ENCODE results near the gene TMEM151A.
"Not testable (repeated sequence)": the region's sequence is repeated elsewhere in the genome, so short reads cannot be mapped to it uniquely, and the experiment has no call there.

The TMEM151A gene

DNA sequence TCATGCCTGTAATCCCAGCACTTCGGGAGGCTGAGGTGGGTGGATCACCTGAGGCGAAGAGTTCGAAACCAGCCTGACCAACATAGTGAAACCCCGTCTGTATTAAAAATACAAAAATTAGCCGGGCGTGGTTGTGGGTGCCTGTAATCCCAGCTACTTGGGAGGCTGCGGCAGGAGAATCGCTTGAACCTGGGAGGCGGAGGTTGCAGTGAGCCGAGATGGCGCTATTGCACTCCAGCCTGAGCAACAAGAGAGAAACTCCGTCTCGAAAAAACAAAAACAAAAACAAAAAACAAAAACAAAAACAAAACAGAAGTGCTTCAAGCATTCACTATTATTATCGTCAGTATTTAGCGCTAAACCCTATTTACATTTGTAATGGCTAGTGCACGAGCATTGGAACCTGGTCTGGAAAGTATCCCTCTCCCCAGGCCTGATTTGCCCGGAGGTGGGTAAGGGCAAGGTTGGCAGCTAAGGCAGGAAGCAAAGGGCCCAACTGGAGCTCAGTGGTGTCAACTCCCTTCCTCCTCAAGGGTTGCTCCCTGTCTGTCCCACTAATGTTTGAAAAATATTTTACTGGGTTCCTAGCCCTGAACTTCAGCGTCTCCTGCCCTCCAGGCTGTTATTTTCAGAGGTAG lies 19.2 kb downstream of the TMEM151A start:
- DNase-seq: not testable (repeated sequence)

DNA sequence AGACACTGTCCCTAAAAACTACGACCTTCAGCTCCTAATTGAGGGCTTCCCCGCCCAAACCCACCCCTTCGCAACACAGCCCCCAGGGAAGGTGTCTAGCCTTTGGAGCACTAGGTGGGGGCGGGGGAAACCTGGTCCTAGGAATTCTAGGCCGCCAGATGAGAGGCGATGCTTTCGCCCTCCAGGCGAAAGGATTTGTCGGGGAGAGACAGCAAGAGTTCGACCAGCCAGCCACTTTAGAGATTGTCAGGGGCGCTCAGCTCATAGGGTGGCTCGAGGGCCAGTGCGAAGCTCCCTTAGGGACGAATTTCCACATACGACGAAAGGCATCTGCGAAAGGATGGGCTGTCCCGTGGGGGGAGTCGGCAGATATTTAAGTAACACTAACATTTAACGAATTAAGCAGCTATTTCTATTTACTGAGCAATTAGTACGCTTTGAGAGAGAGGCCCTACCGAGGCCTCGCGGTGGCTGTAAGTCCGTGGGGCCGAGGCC lies 19.8 kb downstream of the TMEM151A start:
- no peak for DNase-seq

DNA sequence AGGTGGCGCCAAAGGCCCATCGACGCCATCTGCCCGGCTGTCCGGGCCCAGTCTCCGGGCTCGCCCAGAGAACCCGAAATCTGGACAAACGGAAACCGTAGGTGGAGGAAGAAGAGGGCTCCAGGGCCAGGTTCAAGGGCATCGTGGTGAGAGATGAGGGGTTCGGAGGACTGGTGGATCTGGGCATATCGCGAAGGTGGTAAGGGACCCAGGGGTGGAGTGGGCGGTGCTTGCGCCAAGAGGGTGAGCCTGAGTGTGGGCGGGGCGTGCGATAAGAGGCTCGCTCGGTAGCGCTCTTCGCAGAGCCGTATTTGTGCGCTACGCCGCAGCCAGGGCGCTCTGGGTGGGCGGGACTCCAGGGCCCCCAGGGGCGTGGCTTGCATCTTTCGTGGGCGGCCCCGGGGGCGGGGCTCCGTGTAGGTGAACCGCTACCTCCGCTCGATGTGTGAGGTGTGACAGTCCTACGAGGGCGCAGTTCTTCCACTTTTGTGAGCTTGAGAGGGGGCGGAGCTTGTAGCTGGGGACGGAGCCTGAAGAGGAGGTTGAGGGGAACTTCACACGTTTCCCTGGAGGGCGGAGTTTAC lies 20.4 kb downstream of the TMEM151A start:
- DNase-seq: peak; percentile 61

DNA sequence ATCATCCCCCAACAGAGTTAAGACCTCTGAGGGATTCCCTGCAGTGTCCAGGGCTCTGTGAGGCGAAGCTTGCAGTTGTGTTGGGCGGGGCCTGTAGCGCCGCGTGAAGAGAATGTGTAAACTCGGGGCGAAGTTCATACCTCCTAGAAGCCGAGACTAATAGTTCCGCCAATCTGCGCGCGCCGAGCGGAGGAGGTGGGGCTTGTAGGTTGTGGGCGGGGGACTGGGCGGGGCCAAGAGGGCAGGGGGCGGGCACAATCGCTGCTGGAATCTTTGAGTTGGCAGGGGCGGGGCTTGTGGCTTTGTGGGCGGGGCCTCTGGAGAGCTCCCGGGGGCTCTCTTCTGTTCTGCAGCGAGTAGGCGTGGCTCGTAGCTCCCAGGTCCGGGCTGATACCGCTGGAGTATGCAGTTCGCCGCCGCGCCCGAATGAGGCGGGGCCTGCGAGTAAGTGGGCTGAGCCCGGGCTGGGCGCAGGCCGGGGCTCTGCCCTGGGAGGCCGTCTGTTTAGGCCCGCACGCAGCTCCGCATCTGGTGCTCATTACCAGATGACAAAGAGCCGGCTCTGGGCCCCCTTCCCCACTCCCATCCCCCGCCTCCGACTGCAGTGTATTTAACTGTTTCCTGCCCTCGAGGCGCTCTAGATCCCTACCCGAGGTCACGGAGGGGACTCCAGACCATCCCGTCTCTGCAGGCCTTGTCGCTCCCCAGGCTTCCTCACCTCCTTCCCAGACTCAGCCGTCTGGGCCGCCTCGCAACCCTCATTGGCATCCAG lies 21.0 kb downstream of the TMEM151A start:
- DNase-seq: peak; percentile 81

DNA sequence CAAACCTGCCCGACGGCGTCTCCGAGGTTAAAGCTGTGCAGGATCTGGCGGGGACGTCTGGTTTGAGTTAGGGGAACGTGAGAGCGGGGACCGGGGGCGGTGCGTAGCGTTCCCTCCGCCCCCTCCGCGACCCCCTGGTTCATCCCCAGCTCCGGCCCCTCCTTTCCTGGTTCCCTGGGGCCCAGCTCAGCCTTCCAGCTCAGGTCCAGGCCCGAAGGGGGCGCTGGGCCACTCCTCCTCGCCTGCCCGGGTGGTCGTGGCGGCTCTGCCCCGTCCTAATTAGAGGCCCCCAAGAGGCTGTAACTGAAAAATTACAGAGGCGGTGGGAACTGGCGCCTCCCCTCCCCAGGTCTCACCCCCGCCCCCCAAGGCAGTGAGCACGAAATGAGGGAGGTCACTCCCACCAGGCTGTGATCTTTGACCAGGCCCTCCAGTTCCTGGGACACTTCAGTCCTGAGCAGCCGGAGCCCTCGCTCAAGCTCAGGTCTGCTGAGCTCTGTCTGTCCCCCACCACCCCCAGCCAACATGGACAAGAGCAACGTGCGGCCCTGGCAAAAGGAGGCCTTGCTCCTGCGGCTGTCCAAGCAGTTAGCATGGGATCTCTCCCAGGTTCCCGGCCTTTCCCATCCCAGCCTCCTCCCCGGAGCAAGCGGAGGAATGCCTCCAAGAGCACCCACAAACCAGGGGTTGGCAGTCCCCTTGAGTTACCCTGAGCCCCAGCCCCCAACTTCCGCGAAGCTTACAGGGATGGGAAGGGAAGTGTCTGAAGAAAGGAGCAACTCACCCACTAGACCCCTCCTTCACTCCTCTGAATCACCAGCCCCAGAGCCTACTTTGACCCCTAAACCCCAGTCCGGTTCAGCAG lies 21.9 kb downstream of the TMEM151A start:
- DNase-seq: no peak

DNA sequence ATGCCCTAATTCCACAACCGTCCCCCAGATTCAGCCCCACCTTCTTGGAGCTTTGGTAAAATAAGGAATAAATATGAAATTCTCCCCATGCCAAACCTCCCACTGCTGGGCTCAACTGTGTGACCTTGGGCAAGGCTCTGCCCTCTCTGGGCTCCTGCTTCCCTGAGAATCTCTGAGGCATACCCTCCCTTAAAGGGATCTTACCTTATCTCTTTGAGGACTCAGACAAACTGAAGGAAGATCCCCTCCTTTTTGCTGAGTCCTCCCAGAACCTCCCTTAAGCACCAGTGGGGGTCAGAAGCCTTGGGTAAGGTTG lies 22.4 kb downstream of the TMEM151A start:
- no peak for DNase-seq

DNA sequence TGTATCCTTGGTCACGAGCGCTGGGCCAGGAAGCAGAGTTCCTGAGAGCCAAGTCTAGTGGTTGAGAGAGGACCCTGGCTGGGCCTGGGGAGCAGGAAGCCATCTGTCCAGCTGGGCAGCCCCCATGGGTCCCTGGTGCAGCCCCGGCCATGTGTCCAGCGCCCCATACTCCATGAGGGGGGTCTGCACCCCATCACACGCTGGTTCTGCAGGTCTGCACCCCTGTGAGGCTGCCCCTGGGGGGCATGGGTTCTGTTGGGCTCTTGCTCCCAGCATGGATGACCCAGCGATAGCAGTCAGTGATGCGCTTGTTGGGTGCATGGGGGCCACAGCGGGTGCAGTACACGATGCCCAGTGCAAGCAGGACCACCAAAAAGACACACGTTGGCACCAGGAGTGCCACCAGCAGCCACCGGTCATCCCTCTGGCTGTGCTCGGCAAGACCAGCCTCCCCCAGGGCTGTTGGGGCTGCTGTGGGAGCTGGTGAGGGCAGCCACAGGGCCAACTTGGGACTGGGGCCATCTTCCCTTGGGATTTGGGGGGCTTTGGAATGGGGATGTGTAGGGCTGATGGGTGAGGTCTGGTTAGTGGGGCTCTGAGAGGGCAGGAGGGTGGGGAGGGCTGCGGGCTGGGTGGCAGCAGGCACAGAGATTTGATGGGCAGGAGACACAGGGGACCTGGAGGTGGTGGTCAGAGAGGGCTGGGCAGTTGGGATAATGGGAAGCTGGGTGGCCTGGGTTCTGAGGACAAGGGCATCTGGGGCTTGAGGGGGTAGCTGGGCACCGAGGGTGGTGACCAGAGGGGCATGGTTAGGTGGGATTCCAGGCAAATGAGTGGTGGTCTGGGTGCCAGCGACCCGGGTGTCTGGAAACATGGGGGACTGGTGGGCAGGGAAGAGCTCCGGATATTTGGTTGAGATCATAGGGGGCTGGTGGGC lies 23.1 kb downstream of the TMEM151A start:
- DNase-seq: no peak

DNA sequence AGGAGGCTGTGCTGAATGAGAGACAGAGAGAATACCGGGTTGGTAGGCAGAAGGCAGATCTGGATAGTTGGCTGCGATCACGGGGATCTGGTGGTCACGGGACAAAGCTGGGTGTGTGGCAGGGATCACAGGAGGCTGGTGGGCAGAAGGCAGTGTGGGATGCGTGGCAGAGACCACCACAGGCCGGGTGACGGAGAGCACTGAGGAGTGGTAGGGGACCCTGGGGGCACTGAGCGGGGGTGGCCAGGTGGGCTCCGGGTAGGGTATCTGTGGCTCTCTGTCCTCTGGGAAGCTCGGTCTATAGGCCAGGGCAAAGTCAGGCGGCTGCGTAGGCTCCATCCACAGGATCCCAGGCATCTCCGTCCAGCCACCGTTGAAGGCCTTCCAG lies 23.8 kb downstream of the TMEM151A start:
- no peak for DNase-seq

DNA sequence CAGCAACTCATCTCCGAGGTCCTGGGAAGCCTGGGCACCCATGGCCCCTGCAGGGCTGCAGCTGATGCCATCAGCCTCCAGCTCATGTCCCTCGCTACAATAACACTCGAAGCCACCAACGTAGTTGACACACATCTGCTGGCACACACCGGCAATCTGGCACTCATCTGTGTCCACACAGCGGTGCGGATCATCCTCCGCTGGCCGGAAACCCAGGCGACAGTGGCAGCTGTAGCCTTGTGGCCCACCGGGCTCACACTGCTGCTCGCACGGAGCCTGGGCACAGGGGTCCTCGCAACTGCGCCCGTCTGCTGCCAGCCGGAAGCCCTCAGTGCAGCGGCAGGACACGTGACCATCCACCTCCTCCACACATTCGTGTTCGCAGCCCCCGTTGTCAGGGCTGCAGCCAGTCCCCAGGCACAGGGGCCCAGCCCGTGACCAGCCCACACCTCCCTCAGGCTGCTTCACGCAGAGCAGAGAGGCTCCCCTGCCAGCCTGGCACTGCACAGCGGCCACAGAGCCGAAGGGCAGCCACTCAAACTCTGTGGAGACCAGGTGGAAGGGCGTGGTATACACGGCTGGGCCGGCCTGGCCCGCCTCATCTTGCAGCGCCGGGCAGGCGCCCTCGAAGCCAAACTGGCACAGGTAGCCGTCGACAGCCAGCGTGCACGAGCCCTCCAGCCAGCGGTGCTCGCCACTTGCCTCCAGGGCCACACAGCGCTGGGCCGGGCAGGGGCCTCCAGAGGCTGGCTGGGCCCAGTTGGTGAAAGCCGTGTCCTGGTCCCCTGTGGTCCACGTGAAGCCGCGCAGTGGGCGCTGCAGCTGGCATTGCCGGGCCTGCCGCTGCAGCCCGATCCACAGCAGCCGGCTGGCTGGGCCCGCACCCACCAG lies 24.5 kb downstream of the TMEM151A start:
- DNase-seq: no peak

DNA sequence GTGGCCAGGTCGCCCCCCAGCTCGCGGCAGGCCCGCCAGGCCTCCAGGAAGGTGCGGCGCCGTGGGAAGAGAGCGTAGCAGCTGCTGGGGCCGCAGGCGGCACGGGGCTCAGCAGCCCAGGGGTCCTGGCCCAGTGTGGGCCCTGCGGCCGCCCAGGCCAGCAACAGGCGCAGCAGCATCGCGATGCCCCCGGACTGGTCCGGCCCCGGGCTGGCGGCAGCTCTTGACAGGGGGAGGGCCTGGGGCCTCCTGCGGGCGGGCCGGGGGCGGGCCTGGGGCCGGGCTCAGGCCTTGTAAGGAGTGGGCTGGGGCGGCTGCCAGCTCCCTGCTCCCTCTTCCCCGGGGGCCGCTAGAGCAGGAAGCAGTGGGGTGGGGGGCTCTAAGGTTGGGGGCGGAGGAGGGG lies 25.2 kb downstream of the TMEM151A start, which contains the start of gene CD248:
TSS of gene CD248 (minus strand) at position 196 of the 403 bp plus-strand sequence. CDS start at position 179, 17 bp downstream.
- DNase-seq: no peak

DNA sequence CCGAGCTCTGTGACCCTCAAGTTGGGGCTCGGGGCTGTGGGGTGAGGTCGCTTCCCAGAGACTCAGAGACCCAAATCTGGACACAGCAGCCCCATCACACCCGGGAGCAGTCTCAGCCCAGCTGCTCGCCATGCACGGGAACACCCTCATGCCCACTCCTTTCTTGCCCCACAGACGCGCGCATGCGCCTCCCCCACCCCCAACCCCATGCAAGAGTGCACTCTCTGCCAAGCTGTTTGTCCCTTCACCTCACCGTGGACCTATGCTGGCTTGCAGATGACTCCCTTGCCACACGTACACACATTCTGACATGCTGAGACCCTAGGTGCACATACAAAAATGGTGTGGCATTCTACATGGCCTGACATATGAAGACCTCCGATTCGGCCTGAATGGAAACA lies 25.6 kb downstream of the TMEM151A start:
- DNase-seq: no peak

DNA sequence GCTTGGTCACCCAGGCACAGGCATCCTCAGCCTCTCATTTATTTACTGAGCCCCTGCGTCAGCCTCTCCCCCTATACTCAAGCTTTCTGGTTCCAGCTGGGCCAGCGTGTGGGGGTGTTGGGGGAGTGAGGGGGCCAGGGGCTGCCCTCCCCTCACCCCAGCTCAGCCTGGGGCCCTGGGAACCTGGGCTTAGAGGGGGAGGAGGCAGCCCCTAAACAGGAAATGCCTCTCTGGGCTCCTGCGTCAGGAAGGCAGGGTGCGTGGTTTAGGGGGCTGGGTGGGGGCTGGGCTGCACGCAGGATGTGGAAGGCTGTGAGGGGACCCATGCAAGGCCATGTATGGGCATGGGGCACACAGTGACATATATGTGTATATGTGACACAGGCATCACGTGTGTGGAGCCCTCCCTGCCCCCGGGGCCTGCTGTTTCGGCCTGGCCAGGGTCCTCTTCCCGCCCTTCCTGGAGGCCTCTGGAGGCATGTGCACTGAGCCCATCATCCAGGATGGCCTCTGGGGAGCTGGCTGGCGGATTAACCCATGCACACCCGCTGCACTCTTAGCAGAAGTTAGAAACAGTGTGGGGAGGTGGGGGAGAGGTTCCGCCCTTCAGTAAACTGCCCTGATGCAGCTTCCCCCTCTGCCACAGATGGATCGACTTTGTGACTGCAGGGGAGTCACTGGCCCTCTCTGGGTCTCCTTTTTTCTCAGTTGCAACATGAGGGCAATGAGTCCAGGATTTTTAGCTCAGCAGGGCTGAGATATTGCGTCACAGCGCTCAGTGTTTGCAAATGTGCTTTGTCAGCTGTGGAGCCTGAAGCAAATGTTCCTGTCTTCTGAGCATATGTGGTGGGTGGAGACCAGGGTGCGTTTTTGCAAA lies 26.3 kb downstream of the TMEM151A start:
- DNase-seq: peak; percentile 86

DNA sequence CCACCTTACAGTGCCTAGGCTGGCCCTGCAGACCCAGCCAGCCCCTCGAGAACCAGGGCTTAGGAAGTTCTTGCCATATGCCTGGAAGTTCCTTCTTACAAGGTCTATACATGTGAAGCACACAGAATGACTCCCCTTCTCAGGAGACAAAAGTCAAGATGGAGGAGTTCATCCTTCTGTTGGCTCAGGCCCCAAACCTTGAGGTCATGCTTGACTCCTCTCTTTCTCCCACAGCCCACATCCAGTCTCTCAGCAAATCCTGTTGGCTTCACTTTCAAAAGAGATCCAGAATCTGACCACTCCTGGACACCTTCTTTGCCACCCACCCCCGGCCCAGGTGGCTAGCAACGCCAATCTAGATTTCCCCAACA lies 26.9 kb downstream of the TMEM151A start:
- no peak for DNase-seq

DNA sequence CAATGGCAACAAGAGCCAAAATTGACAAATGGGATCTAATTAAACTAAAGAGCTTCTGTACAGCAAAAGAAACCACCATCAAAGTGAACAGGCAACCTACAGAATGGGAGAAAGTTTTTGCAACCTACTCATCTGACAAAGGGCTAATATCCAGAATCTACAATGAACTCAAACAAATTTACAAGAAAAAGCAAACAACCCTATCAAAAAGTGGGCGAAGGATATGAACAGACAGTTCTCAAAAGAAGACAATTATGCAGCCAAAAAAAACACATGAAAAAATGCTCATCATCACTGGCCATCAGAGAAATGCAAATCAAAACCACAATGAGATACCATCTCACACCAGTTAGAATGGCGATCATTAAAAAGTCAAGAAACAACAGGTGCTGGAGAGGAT lies 28.6 kb downstream of the TMEM151A start:
- not testable (repeated sequence) for DNase-seq

DNA sequence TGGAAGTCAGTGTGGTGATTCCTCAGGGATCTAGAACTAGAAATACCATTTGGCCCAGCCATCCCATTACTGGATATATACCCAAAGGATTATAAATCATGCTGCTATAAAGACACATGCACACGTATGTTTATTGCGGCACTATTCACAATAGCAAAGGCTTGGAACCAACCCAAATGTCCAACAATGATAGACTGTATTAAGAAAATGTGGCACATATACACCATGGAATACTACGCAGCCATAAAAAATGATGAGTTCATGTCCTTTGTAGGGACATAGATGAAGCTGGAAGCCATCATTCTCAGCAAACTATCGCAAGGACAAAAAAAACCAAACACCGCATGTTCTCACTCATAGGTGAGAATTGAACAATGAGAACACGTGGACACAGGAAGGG lies 29.1 kb downstream of the TMEM151A start:
- not testable (repeated sequence) for DNase-seq

DNA sequence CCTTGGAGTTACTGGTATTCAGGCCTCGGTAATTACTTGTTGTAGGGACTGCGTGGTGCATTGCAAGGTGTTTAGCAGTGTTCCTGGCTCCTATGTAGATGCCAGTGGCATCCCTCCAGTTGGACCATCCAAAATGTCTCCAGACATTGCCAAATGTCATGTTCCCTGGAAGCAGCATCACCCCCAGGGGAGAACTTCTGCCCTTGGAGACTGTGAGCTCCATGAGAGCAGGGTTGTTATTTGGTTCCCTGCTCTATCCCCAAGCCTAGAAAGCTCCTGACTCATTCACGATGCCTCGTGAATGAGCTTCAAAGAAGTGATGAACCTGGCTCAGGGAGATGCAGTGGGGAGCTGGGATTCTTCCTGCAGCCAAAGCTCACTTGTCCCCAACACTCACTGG lies 29.9 kb downstream of the TMEM151A start:
- DNase-seq: no peak

DNA sequence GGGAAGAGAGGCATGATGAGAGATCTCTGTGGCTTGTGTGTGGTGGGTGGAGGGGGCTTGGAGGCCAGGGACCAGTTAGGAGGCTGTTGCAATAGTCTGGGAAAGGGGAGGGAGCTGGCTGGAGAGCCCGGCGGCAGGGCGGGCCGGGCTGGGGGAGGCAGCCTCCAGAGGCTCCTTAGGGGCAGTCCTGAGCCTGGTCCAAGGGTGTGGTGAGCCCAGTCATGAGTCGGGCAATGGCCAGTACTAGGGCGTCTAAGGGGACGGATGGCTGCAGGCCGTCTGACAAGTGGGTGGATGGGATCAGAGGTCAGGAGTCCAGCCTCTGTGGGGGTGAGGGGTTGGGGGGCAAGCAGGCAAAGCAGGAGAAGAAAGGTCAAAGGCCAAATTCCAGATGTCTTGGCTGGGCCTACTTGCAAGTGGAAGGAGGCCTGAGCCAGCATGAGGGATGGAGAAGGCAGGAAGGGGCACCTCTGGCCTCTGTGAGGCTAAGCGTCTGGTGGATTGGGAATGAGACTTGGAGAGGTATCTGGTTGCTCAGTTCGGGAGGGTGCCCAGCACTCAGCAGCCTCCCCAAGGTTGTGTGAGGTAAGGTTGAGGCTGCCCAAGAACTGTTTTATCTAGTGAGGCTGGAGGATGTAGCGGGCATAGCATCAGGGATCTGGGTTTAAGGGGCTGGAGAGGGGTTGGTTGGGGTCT lies 31.2 kb downstream of the TMEM151A start:
- DNase-seq: no peak

DNA sequence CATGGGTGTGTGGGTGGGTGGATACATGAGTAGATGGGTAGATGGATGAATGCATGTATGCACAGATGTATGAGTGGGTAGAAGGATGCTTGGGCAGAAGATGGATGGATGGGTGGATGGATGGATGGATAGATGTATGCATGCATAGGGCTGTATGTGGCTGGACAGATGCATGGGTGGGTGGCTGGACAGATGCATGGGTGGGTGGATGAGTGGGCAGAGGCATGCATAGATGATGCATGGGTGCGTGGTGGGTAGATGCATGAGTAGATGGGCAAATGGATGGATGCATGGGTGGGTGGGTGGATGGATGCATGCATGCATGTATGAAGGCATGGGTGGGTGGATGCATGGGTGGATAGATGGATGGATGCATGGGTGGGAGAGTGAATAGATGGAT lies 32.0 kb downstream of the TMEM151A start:
- DNase-seq: no peak

DNA sequence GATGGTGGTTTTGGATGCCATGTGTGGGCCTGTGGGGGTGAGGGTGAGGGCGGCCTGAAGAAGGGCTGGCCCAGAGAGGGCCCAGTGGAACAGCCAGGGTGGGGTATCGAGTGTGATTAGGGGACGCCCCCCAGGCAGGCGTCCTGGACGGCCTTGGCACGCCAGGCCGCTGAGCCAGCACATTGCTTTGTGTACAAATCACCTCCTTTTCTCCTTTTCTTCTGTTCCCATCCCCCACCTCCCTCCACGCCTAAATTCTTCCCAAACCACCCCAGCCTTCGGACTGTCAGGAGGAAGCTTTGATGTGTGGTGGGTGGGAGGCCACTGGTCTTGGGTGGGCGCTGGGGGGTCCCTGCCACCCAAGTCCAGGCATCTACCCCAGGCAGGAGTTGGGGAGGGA lies 33.0 kb downstream of the TMEM151A start:
- DNase-seq: no peak

Measured in SIG-M5 (cell line).